PC-9 (cell line): Measurements from ENCODE around the gene FBXL17.

Experiments
- CTCF ChIP-seq: fragments of 200-600 bp; sonication (generic); conservative IDR thresholded peaks from 2 replicates; pipeline ENCODE4 v1.6.1; 2017; ENCODE audit warnings: mixed run types, antibody characterized with exemption, mild to moderate bottlenecking, moderate library complexity
- EZH2 ChIP-seq: fragments of 200-600 bp; sonication (generic); IDR thresholded peaks from 2 replicates; pipeline ENCODE4 v1.8.0; 2017; ENCODE audit warnings: antibody characterized with exemption, low read depth

GRCh38 chr5:108024986-108025385 is 356.9 kb downstream of the FBXL17 start:
- TF ChIP-seq CTCF, result no peak
- no peak for TF ChIP-seq EZH2
